AG09319 (cell line): Measurements from ENCODE around the gene TGFA.

Source experiments
- DNase-seq: peaks from one replicate; pipeline ENCODE4 v3.0.0-alpha.2; 2010; ENCODE audit warnings: low read depth; ENCODE audit errors: extremely low read depth
- CTCF ChIP-seq: IDR thresholded peaks from 2 replicates; pipeline ENCODE4 v1.5.1; 2011; ENCODE audit warnings: low read depth, mild to moderate bottlenecking, inconsistent platforms, low read length, moderate library complexity

TGFA gene

DNA sequence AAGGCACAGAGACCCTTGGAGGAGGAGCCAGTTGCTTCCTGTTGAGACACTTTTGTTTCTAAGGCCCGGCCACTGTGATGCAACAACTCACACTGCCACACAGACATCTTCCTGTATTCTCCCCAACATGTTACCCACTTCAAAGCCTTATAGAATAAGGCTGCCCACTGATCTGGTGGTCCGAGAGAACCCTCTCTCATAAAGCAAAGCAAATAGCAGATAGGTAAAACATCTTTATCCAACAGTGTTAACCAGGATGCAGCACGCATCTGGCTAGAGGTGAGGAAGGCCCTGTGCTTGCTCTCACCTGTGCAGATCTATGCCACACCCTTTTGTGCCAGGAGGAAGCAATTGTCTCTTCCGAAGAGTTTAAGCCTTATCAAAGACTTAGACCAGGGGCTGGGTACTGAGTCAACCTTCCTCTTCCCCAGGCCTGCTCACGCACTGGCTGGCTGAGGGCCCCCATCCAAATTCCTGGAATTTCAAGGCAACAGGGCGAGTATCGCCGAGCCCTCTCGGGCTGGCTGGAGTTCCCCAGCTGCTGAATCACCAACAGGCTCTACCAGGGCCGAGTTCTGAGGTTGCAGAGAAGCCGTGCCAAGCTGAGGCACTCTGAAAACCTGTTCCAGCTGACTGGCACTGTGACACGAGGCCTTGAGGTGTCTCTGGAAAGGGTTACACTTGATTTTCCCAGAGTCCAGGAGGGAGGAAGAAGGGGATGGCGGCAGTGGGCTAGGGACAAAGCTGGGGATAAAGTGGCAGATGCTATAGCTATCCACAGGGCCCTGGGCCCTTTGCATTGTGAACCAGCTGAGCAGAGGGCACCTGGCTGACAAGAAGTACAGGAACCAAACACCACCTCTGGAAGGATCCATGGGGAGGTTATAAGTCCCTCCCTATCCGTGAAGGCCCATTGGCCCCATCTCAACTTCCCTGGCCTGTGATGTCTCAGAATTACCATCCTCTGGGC lies 29.3 kb downstream of the TGFA start:
- TF ChIP-seq CTCF = no peak
- peak; percentile 45 for DNase-seq

DNA sequence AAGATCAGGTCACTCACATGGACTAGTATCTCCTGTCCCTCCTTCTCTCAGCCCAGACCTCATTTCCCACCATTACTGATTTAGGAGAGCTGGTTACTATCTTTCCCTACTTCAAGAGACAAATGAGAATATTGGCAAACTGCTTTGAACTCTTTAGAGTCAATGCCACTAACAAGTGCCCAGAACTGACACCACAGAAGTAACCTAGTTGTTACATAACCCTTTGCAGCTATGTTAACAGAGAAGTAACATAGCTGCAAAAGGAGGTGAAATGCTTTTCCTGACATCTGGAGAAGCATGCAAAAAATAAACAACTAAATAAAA lies 30.0 kb downstream of the TGFA start:
- DNase-seq = no peak
- TF ChIP-seq CTCF = no peak

GRCh38 chr2:70522627-70523026 lies 31.0 kb downstream of the TGFA start:
- TF ChIP-seq CTCF = no peak
- DNase-seq = no peak

- TF ChIP-seq CTCF = no peak
- DNase-seq = no peak
Observed at GRCh38 chr2:70520825-70521224, 32.8 kb downstream of the TGFA start.

GRCh38 chr2:70519453-70519852 lies 34.2 kb downstream of the TGFA start:
- DNase-seq = no peak
- TF ChIP-seq CTCF = no peak

DNA sequence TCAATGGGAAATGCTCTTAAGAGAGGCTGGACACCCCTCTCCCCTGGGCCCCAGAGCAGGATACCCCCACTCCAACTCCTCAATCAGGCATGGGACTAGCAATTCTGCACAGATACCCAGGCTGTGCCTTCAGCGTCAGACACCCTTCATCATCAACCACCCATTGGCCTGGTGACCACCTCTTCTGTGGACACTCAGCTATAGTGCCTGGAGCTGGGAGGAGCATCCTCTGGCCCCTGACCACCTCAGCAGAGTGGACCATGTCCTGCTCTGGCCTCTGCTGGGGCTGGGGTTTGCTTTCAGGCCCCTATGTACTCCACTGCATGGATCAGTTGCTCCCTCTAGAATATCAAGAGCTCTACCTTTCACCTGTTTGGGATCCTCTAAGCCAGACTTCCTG lies 35.1 kb downstream of the TGFA start:
- TF ChIP-seq CTCF = no peak
- DNase-seq = no peak

- no peak for DNase-seq
- TF ChIP-seq CTCF = no peak
Observed at GRCh38 chr2:70517804-70518203, 35.8 kb downstream of the TGFA start.
